ENCODE results near the gene CYP2B6. TPM values are rescaled to one million over a fixed set of nuclear protein-coding genes. Genes with fewer than 3 reads are reported as not detected.

The CYP2B6 gene
- total and polyA plus RNA-seq, 2 of the 13 experiments (the other 11 are each of a cell fraction or from before 2014, with no cell fraction given) = 0.09 TPM; not detected in 1

DNA sequence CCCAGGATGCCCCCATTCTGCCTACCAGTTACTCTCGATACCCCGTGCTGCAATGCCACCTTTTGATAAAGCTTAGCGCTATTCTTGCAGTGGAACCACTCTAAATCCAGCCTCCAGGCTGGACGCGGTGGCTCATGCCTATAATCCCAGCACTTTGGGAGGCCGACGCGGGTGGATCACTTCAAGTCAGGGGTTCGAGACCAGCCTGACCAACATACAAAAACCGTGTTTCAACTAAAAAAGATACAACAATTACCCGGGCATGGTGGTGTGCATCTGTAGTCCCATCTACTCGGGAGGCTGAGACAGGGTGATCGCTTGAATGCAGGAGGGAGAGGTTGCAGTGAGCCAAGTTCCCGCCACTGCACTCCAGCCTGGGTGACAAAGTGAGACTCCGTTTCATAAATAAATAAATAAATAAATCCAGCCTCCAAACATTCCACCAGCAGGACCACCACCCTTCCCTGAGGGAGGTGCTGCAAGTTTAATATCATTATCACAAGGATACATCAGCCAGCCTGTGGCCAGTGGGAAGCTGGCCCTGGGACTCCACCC lies 27.7 kb downstream of the CYP2B6 start:
- Histone ChIP-seq H4K20me1 (ENCODE audit: insufficient read depth, low read length) (no peaks in the 10 kb centered on the region), H3K9ac (ENCODE audit: insufficient read depth, low read depth, low read length) (no peak overlapping the region), H2AFZ (ENCODE audit: low read length) (no peak overlapping the region), H3K79me2 (ENCODE audit: insufficient read depth, low read length) (no peaks in the 10 kb centered on the region), H3K9me3 (ENCODE audit: low read length) (no peaks in the 10 kb centered on the region), H3K4me2 (ENCODE audit: low read depth, low read length) (no peak overlapping the region), H3K4me1 (ENCODE audit: insufficient read depth, low read length) (no peaks in the 10 kb centered on the region), H3K27ac (ENCODE audit: extremely low read length, insufficient read depth, low read length) (no peak overlapping the region), H3K4me3 (replicated peaks in 1 of 3; ENCODE audit: insufficient read depth in 1 of 3, low read depth in 2 of 3, low read length in 3 of 3) (no peak overlapping the region), H3K27me3 (ENCODE audit: control insufficient read depth in 1 of 2, insufficient read depth in 2 of 2, low read length in 2 of 2) (peaks cover 0 to under 1% of the 10 kb centered on the region in 2 experiments; a peak in 1 of 5 replicates), H3K36me3 (replicated peaks in 1 of 2; ENCODE audit: control insufficient read depth in 1 of 2, insufficient read depth in 2 of 2, low read length in 2 of 2) (no peaks in the 10 kb centered on the region)
- no peak for FAIRE-seq
- 40% methylated on average over 15 of the region's 15 CpGs for WGBS (ENCODE audit: low lambda C conversion rate)
- in situ Hi-C loops (cut with HindIII; ENCODE audit: extremely low pct_ligation_motif_present, low pct_unique_long_range_greater_than_20kb) = no loop called here
- TF ChIP-seq STAG1 (CRISPR knock-in tag; IDR thresholded peaks at IDR 0.05) (no peak), GFI1 (CRISPR knock-in tag; IDR thresholded peaks at IDR 0.05; ENCODE audit: borderline replicate concordance) (no peak), SUZ12 (IDR thresholded peaks at IDR 0.05; ENCODE audit: low read depth, low read length) (no peak), MATR3 (CRISPR knock-in tag; IDR thresholded peaks at IDR 0.05) (no peak), DMAP1 (CRISPR knock-in tag; IDR thresholded peaks at IDR 0.05) (no peak), SOX6 (IDR thresholded peaks at IDR 0.05) (no peak), SOX6 (CRISPR knock-in tag; IDR thresholded peaks at IDR 0.05) (no peak), CAMTA2 (CRISPR knock-in tag; IDR thresholded peaks at IDR 0.05; ENCODE audit: borderline replicate concordance) (no peak), NR1H2 (CRISPR knock-in tag; IDR thresholded peaks at IDR 0.05; ENCODE audit: borderline replicate concordance, low read depth) (no peak), ZNF644 (CRISPR knock-in tag; IDR thresholded peaks at IDR 0.05; ENCODE audit: low read depth) (no peak), CBFB (CRISPR knock-in tag; IDR thresholded peaks at IDR 0.05) (no peak), ZNF496 (CRISPR knock-in tag; IDR thresholded peaks at IDR 0.05; ENCODE audit: insufficient replicate concordance) (no peak), CEBPB (IDR thresholded peaks at IDR 0.05; ENCODE audit: borderline replicate concordance, low read depth, low read length) (no peak)
- no TSS peak for BruUV-seq (replicated peaks)
- intact Hi-C loops (cut with micrococcal nuclease; ENCODE audit: unreplicated experiment) = no loop called here
- ChIA-PET POLR2A (no interaction called here), CTCF (ENCODE audit: low intra/inter-chr PET ratio, low total read pairs) (no interaction called here)
- DNase-seq (ENCODE audit: low spot score) = no peak
- no peak for ATAC-seq

Data from HepG2 (cell line).